GM12878 (cell line): ENCODE data around the gene ELAVL3.

Source experiments
- ATF7 ChIP-seq: fragments of 450-650 bp; IDR thresholded peaks from 2 replicates; pipeline ENCODE4 v1.6.1; 2016; ENCODE audit warnings: low read depth, mild to moderate bottlenecking
- CTCF ChIP-seq, 3 experiments: IDR thresholded peaks in 2 of 3; conservative IDR thresholded peaks in 1 of 3; 2 replicates each; pipeline ENCODE4 v1.5.1; 2011; ENCODE audit warnings: low read depth in 3 of 3, low read length in 3 of 3, mild to moderate bottlenecking in 3 of 3, control low read depth in 2 of 3, moderate library complexity in 2 of 3, inconsistent platforms in 1 of 3, mixed read lengths in 1 of 3; ENCODE audit not compliant: control insufficient read depth in 2 of 3, insufficient read depth in 1 of 3; ENCODE audit errors: extremely low read depth in 1 of 3
- EP300 ChIP-seq, 2 experiments: fragments of 150-350 bp in 1 of 2; IDR thresholded peaks; 2 replicates each; pipeline ENCODE4 v1.6.1; 2011 to 2012; ENCODE audit warnings: low read depth in 2 of 2, low read length in 2 of 2, borderline replicate concordance in 1 of 2, improper control_type of control experiment in 1 of 2, inconsistent platforms in 1 of 2; ENCODE audit not compliant: control insufficient read depth in 1 of 2
- REST ChIP-seq: IDR thresholded peaks from 2 replicates; pipeline ENCODE4 v1.6.1; 2012; ENCODE audit warnings: mild to moderate bottlenecking, low read depth, low read length
- RFX5 ChIP-seq: IDR thresholded peaks from 2 replicates; pipeline ENCODE4 v1.6.1; 2011; ENCODE audit warnings: low read depth, low read length, improper control_type of control experiment
- TF ChIP-seq, protein P1 (sequence below): fragments of 450-650 bp; IDR thresholded peaks from 2 replicates; pipeline ENCODE4 v1.6.1; 2016; ENCODE audit warnings: mild to moderate bottlenecking

GRCh38 chr19:11494634-11495285 lies 13.9 kb upstream of the ELAVL3 start:
- TF ChIP-seq CTCF (IDR thresholded peaks at IDR 0.05 in 2 of 3, conservative IDR thresholded peaks at IDR 0.05 in 1 of 3; ENCODE audit: control insufficient read depth in 2 of 3, extremely low read depth in 1 of 3, insufficient read depth in 1 of 3, low read depth in 3 of 3, low read length in 3 of 3) (no peak), ATF7 (no peak), RFX5 (no peak), EP300 (IDR thresholded peaks at IDR 0.05; ENCODE audit: borderline replicate concordance in 1 of 2, control insufficient read depth in 1 of 2, low read depth in 2 of 2, low read length in 2 of 2) (no peak), REST (no peak)
- TF ChIP-seq, protein P1, sequence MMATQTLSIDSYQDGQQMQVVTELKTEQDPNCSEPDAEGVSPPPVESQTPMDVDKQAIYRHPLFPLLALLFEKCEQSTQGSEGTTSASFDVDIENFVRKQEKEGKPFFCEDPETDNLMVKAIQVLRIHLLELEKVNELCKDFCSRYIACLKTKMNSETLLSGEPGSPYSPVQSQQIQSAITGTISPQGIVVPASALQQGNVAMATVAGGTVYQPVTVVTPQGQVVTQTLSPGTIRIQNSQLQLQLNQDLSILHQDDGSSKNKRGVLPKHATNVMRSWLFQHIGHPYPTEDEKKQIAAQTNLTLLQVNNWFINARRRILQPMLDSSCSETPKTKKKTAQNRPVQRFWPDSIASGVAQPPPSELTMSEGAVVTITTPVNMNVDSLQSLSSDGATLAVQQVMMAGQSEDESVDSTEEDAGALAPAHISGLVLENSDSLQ, result no peak
